GM18868 (cell line): ENCODE results near the gene MYORG.

Experiments
- ATAC-seq: cut with Tn5 transposase; IDR thresholded peaks from one replicate; pipeline ENCODE4 v1.9.1; 2021; ENCODE audit warnings: mild to moderate bottlenecking, moderate library complexity; ENCODE audit not compliant: unreplicated experiment

The MYORG gene

GRCh38 chr9:34385561-34386230 is 9.0 kb upstream of the MYORG start:
- ATAC-seq = no peak

DNA sequence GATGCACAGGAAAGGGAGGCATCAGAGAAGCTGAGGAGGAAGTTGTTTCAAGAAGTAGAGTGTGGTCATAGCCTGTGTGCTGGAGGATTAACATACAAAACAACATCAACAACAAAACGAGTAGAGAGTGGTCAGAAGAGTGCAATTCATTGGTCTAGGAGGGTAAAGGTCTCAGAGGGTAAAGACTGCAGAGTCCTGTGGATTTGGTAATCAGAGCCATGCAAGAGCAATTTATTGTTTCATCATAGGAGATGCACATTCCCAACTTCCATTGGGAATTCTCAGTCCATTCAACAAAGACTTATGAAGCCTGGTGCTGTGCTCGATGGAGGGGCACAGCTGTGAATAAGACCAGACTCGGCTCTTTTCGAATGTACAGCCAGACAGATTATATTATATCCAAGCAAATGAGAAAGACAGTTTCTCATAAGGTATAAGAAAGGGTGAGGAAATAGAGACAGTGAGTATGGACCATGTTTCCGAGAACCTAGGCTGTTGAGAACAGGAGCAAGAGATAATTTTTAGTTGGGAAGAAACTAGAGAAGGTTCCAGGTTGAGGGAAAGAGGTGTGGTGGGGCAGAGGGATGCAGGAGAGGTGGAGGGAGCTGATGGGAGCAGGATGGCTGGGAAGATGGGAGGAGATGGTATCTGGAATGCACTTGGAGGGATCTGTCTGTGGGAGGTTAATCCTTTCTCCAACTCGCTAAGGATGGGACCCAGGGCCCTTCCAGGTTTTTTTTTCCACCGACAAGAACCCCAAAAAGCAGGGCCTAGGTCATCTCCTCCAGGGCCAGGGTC is 7.9 kb upstream of the MYORG start:
- no peak for ATAC-seq

DNA sequence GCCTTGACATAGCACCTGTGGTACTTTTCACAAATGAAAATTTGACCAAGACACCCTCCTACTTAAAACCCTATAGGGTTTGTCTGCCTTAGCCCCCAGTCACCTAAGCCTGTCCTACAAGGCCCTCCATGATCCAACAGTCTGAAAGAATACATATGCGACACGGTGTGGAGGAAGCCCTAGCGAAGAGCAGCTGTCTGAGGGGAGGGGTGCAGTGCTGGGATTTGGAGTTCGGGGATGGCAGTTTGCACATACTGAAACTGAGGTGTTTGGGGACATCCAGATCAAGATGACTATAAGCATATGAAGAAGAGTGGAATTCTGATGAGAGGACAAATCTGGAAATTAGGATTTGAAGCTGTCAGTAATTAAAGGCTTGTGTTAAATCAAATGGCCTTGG is 7.2 kb upstream of the MYORG start:
- ATAC-seq = no peak

GRCh38 chr9:34382879-34383278 is 6.2 kb upstream of the MYORG start:
- ATAC-seq = no peak

GRCh38 chr9:34382054-34382453 is 5.4 kb upstream of the MYORG start:
- ATAC-seq = no peak

DNA sequence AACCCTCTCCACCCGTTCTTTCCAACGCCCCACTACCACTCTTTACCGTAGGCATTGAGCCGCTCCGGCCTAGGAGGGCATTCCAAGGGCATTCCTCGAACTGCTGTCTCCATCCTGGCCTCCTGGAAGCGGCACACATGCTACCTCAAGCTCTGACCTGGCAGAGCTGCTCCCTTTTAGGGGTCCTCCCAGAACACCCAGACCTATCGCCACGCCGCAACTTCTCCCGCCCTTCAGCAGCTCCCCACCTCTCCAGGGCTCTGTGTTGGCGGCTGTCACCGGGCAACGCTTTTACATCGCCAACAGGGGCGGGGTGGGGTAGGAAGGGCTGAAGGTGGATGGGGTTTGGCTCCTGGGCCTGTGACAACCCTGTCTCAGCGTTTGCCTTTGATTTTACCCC is 4.6 kb upstream of the MYORG start:
- no peak for ATAC-seq

DNA sequence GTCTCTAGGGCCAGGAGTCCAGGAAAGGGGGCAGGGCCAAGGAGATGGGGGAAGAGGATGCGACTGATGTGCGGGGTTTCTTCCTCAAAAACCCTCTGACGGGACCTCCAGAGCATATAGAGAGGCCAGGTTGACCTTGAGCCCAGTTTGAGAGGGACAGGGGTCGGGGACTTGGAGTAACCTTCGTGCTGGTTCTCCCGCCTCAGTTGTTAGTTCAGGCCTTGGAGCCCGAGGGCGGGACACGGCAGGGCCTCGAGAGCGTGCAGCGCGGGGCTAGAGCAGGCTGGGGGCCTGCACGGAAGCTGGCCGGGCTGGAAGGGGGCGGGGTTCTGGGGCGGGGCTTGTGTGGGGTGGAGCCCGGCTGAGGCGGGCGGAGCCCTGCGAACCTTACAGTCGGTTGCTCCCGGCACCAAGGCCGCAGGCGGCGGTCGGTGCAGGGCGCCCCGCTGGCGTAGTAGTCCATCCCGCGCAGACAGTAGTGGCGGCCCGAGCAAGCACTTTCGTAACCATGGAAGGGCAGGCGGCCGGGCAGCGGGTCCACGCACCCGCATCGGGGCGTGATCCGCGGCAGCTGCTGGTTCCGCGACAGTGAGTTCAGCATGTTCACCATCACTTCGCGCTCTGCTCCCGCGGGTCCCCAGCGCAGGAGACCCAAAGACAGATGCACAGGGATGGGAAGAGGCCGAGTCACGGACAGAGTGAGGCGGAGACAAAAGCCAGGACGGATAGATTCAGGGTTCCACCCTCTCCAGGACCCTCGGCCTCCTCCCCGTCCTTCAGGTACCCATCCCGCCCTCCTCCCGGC is 4.0 kb upstream of the MYORG start:
- peak; percentile 38 for ATAC-seq

DNA sequence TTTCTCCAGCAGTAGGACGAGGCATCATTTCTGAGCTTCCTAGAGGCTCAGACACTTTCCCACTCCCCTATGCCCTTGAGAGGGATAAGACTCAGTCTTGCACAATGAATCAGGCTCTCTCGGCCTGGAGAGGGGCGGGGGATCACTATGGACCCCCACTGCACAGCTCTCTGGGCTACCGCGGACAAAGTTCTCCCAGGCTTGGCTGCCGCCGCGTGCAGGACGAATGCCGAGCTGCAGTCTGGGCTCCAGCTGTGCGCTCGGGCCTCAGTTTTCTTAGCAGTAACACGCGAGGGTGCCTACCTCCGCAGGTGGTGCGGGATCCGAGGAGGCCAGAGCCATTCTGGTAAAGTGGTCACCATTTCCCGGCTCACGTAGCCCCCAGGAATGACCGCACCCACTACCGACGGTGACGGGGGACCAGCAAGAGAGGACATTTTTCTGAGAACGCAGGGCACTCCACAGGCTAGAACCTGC is 3.4 kb upstream of the MYORG start:
- ATAC-seq = no peak

- peak; percentile 35 for ATAC-seq
Observed at GRCh38 chr9:34379334-34380033, 2.8 kb upstream of the MYORG start.

DNA sequence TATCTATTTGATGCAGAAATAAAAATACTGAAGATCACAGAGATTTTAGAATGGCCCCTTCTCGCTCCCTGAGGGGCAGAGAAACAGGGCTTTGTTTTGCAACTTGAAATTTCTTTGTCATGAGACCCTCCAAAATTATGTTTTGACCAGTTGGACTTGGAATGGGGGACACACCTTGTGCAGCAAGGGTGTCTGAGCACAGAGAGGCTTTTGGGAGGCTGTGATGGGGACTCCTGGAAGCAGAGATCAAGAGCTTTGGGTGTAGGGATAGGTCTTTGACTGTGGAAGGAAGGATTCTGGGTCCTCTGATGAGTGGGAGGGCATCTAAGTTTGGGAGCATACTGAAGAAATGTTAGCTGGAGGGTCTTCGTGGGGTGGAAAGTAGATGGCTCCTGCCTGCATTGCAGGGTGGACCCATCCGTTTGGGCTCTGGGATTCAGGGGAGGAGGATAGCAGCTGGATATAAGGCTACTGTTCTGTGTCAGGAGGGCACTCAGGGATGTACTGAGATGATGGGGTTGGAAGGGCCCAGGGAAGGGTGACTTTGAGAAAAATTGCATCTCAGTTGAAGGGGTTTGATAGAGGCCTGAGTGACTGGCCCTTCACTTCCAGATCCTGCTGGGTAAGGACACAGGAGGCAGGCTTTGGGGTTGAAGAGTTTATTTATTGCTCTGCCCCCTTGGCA is 1.8 kb upstream of the MYORG start:
- no peak for ATAC-seq

DNA sequence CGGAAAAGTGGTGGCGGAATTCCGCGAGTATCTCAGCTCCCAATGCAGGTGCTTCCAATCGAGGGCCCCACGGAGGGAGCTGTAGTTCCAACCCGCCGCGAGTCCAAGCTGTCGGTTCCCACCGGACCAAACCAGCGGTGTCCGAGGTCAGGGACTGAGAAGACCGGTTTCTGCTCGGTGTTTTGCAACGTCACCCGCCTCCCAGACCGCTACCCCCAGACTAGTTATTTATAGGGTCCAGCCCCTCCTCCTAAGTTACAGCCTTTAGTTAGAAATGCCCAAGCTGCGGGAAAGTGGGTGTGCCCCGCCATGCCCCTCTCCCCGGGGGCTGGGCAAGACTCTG is 677 bp upstream of the MYORG start:
- ATAC-seq = no peak

DNA sequence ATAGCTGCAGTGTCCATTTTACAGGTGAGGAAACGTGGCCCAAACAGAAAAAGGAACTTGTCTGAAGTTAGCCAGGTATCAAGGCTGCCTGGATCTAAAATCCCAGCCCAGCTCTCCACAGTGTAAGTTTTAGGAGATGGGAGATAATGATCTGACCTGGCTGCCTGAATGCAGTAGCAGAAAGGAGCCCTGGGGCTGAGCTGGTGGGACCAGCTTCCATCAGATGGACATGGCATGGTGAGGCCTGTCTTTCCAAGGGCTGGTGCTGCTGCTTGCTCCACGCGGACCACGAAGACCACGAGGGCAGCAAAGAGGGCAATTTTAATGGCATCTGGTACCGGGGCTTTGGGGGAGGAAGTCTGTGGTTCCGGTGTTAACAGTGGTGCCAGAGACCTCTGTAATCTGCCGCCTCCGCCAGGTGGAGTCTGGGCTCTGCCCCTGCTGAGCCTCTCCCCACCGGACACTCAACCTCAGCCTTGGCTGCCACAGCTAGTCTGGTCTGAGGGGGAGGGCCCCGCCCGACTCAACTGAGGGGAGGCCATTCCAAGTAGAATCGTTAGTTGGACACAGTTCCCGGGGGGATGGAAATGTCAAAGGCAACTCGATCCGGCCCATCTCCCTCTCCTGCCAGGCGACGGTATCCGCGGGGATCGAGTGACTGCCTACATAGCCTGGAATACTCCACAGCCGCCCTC is 650 bp downstream of the MYORG start:
- ATAC-seq = no peak

- no peak for ATAC-seq
Observed at GRCh38 chr9:34374905-34375552, 1.7 kb downstream of the MYORG start.

- no peak for ATAC-seq
Observed at GRCh38 chr9:34374339-34374738, 2.4 kb downstream of the MYORG start.

DNA sequence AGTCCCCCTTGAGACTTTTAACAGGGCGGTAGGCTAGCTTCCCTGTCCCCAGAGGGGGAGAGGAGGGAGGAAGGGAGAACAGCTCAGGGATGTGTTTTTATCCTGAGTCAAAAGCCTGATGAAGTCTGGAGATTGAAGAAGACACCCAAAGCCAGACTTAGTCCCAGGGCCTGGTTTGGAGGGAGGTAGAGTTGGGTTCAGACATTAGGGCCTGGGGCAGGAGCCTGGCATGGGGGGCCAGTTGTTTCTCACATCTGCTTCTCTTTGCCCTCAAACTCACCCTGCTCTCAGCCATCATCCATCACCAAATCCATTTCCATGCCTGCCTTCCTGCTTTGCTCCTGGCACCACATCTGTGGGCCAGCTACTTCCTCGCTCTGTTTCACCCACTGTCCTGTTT is 2.9 kb downstream of the MYORG start:
- no peak for ATAC-seq

- ATAC-seq = no peak
Observed at GRCh38 chr9:34372467-34373011, 4.2 kb downstream of the MYORG start.

DNA sequence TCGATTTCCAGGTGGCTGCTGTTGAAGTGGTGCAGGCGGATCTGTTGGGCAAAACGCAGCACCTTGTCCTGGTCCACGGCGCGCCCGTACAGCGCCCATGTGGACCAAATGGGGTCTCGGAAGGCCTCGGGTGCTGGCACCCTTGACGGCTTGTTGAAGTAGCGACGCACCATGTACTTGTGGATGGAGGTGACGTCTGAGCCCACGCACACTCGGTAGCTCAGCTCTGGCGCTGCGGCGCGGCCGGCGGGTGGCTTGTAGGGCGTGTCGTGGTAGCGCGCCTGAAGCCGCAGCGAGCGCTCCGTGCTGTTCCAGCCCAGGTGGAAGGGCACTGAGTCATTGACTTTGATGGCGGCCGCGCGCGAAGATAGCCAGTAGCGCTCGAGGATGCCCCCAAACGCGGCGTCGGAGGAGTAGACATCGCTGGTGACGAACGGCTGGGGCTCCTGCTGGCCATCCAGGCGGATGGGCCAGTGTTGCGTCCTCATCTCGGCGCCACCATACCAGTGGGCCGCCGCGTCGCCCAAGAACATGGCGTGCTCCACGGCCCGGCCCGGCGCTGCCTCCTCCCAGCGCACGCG is 4.7 kb downstream of the MYORG start:
- no peak for ATAC-seq

DNA sequence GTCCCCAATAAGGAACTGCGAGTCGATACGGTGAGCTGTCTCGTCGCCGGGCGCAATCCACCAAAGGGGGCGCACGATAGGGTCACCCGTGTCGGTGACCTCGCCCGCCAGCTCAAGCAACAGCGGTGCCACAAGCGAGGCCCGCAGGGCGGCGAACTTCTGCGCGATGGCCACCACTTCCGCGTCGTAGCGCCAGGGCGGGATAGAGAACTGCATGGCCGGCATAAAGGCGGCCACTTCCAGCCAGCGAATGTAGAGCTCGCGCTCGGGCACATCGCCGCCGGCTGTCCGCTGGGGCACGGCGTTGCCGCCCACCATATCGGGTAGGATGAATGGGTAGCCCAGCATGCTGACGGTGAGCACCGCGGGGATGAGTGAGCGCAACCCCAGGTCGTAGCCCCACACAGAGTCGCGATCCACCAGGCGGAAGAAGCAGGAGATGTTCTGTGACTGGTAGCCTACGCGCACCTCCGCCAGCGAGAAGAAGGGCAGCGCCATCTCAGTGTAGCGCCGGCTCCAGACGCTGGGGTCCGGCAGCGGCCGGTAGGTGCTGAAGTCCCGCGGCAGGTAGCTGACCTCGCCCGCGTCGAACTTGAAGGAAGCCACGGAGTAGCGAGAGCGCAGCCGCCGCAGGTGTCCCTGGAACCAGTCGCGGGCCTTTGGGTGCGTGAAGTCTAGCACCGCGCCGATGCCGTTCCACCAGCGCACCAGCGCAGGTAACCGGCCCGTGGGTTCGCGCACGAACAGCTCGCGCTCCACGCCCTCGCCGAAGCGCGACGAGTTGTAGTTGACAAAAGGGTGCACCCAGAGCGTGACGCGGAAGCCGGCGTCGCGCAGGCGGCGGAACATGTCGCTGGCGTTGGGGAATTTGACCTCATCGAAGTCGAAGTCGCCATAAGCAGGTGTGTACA is 5.5 kb downstream of the MYORG start:
- no peak for ATAC-seq
